ENCODE measurements around the gene GFI1.
A peak's percentile ranks its signal among the peaks of the same experiment; 100 is the strongest.
"Not testable (repeated sequence)": the region's sequence is repeated elsewhere in the genome, so short reads cannot be mapped to it uniquely, and the experiment has no call there.

Gene GFI1

GRCh38 chr1:92486251-92487077 lies at the start of gene GFI1:
TSS of gene GFI1 (minus strand) at chr1:92486925. CDS start at chr1:92483487, 3,438 bp downstream.
- peak; percentile 33 for DNase-seq (ENCODE audit: low read depth)

- DNase-seq (ENCODE audit: low read depth) = not testable (repeated sequence)
Observed at GRCh38 chr1:92532371-92532770, 45.6 kb upstream of the GFI1 start.

- DNase-seq (ENCODE audit: low read depth) = not testable (repeated sequence)
Observed at GRCh38 chr1:92531939-92532338, 45.2 kb upstream of the GFI1 start.

GRCh38 chr1:92527670-92528069 lies 40.9 kb upstream of the GFI1 start:
- no peak for DNase-seq (ENCODE audit: low read depth)

GRCh38 chr1:92524944-92525590 lies 38.3 kb upstream of the GFI1 start:
- not testable (repeated sequence) for DNase-seq (ENCODE audit: low read depth)

- no peak for DNase-seq (ENCODE audit: low read depth)
Observed at GRCh38 chr1:92519043-92519442, 32.3 kb upstream of the GFI1 start.

GRCh38 chr1:92516574-92516973 lies 29.8 kb upstream of the GFI1 start:
- DNase-seq (ENCODE audit: low read depth) = no peak

GRCh38 chr1:92515796-92516201 lies 29.1 kb upstream of the GFI1 start:
- no peak for DNase-seq (ENCODE audit: low read depth)

GRCh38 chr1:92511541-92511940 lies 24.8 kb upstream of the GFI1 start:
- no peak for DNase-seq (ENCODE audit: low read depth)

- DNase-seq (ENCODE audit: low read depth) = no peak
Observed at GRCh38 chr1:92509619-92510018, 22.9 kb upstream of the GFI1 start.

- DNase-seq (ENCODE audit: low read depth) = no peak
Observed at GRCh38 chr1:92505015-92505692, 18.4 kb upstream of the GFI1 start.

- DNase-seq (ENCODE audit: low read depth) = no peak
Observed at GRCh38 chr1:92504291-92505014, 17.7 kb upstream of the GFI1 start.

GRCh38 chr1:92503926-92504285 lies 17.2 kb upstream of the GFI1 start:
- DNase-seq (ENCODE audit: low read depth) = no peak

- DNase-seq (ENCODE audit: low read depth) = no peak
Observed at GRCh38 chr1:92503043-92503925, 16.6 kb upstream of the GFI1 start.

GRCh38 chr1:92502247-92502646 lies 15.5 kb upstream of the GFI1 start:
- no peak for DNase-seq (ENCODE audit: low read depth)

- no peak for DNase-seq (ENCODE audit: low read depth)
Observed at GRCh38 chr1:92500552-92500951, 13.8 kb upstream of the GFI1 start.

- DNase-seq (ENCODE audit: low read depth) = no peak
Observed at GRCh38 chr1:92495392-92496063, 8.8 kb upstream of the GFI1 start.

GRCh38 chr1:92494485-92495141 lies 7.9 kb upstream of the GFI1 start:
- DNase-seq (ENCODE audit: low read depth) = no peak

GRCh38 chr1:92493139-92493538 lies 6.4 kb upstream of the GFI1 start:
- DNase-seq (ENCODE audit: low read depth) = no peak

- no peak for DNase-seq (ENCODE audit: low read depth)
Observed at GRCh38 chr1:92488832-92489231, 2.1 kb upstream of the GFI1 start.
